ENCODE data around the gene DHRS4. TPM values are rescaled to one million over a fixed set of nuclear protein-coding genes. Genes with fewer than 3 reads are reported as not detected.

Gene DHRS4
- total RNA-seq, 2 experiments from 2014 or later = 6.6 to 6.7 TPM

- TF ChIP-seq CTCF (IDR thresholded peaks at IDR 0.05) = no peak
- Mint-ChIP-seq H3K27me3 (peaks cover 6% of the 10 kb centered on the region), H3K9me3 (no peaks in the 10 kb centered on the region), H3K4me3 (no peak overlapping the region), H3K27ac (no peak overlapping the region), H3K4me1 (ENCODE audit: low read depth) (no peaks in the 10 kb centered on the region), H3K36me3 (ENCODE audit: low read depth) (no peaks in the 10 kb centered on the region)
- Histone ChIP-seq H3K36me3 (ENCODE audit: insufficient read depth, low read length) (no peaks in the 10 kb centered on the region), H3K4me1 (ENCODE audit: insufficient read depth, low read length) (peaks cover 4% of the 10 kb centered on the region), H3K9me3 (ENCODE audit: control insufficient read depth in 1 of 2, insufficient read depth in 1 of 2, low read length in 2 of 2) (no peaks in the 10 kb centered on the region), H3K27ac (ENCODE audit: low read depth in 1 of 2, low read length in 2 of 2) (no peak overlapping the region), H3K27me3 (ENCODE audit: control insufficient read depth in 1 of 2, insufficient read depth in 2 of 2, low read length in 2 of 2) (peaks cover 0 to 6% of the 10 kb centered on the region in 2 experiments), H3K4me3 (ENCODE audit: low read length) (no peak overlapping the region)
- ChIA-PET CTCF (interaction anchor here (1.5 to 1.6 kb wide), 2 partner anchors 300 to 343 kb away, joined by 4 read pairs; no protein-coding TSS in a partner anchor), POLR2A (no interaction called here)
- intact Hi-C loops (cut with DNase I, micrococcal nuclease) = no loop called here
- DNase-seq = no peak
- no peak for ATAC-seq (ENCODE audit: poor library complexity)
These were observed 21.8 kb upstream of the DHRS4 start for GRCh38 chr14:23931721-23932289.

- POLR2A ChIA-PET = no interaction called here
- no peaks in the 10 kb centered on the region for H3K36me3 Mint-ChIP-seq (ENCODE audit: low read depth)
- H3K27me3 ChIP-seq (ENCODE audit: control insufficient read depth in 1 of 2, insufficient read depth in 2 of 2, low read length in 2 of 2) = peaks cover 0 to 6% of the 10 kb centered on the region in 2 experiments
- no peaks in the 10 kb centered on the region for H3K4me1 Mint-ChIP-seq (ENCODE audit: low read depth)
- no peak for DNase-seq
- no peak overlapping the region for H3K27ac Mint-ChIP-seq
- ATAC-seq (ENCODE audit: poor library complexity) = no peak
- H3K27ac ChIP-seq (ENCODE audit: low read depth in 1 of 2, low read length in 2 of 2) = no peak overlapping the region
- H3K9me3 Mint-ChIP-seq = no peaks in the 10 kb centered on the region
- H3K27me3 Mint-ChIP-seq = peaks cover 6% of the 10 kb centered on the region
- H3K9me3 ChIP-seq (ENCODE audit: control insufficient read depth in 1 of 2, insufficient read depth in 1 of 2, low read length in 2 of 2) = no peaks in the 10 kb centered on the region
- CTCF ChIA-PET = interaction anchor here (0.9 to 1.5 kb wide), 2 partner anchors 344 kb away, joined by 3 to 4 read pairs; no protein-coding TSS in a partner anchor
- H3K4me3 ChIP-seq (ENCODE audit: low read length) = no peak overlapping the region
- H3K4me3 Mint-ChIP-seq = no peak overlapping the region
- intact Hi-C loops (cut with DNase I, micrococcal nuclease) = no loop called here
- peaks cover 4% of the 10 kb centered on the region for H3K4me1 ChIP-seq (ENCODE audit: insufficient read depth, low read length)
- TF ChIP-seq CTCF (IDR thresholded peaks at IDR 0.05) = no peak
- no peaks in the 10 kb centered on the region for H3K36me3 ChIP-seq (ENCODE audit: insufficient read depth, low read length)
These were observed 20.9 kb upstream of the DHRS4 start for GRCh38 chr14:23932639-23933038.

GRCh38 chr14:23933108-23933741, 20.3 kb upstream of the DHRS4 start:
- no peak for ATAC-seq (ENCODE audit: poor library complexity)
- no peak overlapping the region for H3K4me3 Mint-ChIP-seq
- no peaks in the 10 kb centered on the region for H3K9me3 Mint-ChIP-seq
- H3K27ac Mint-ChIP-seq = no peak overlapping the region
- H3K4me1 Mint-ChIP-seq (ENCODE audit: low read depth) = no peaks in the 10 kb centered on the region
- no peaks in the 10 kb centered on the region for H3K36me3 ChIP-seq (ENCODE audit: insufficient read depth, low read length)
- DNase-seq = no peak
- CTCF ChIA-PET = interaction anchor here (0.9 kb wide), 1 partner anchor 344 kb away, joined by 3 read pairs; no protein-coding TSS in a partner anchor
- no peaks in the 10 kb centered on the region for H3K36me3 Mint-ChIP-seq (ENCODE audit: low read depth)
- peaks cover 6% of the 10 kb centered on the region for H3K27me3 Mint-ChIP-seq
- H3K9me3 ChIP-seq (ENCODE audit: control insufficient read depth in 1 of 2, insufficient read depth in 1 of 2, low read length in 2 of 2) = no peaks in the 10 kb centered on the region
- peaks cover 0 to 6% of the 10 kb centered on the region in 2 experiments for H3K27me3 ChIP-seq (ENCODE audit: control insufficient read depth in 1 of 2, insufficient read depth in 2 of 2, low read length in 2 of 2)
- TF ChIP-seq CTCF (IDR thresholded peaks at IDR 0.05) = no peak
- no peak overlapping the region for H3K27ac ChIP-seq (ENCODE audit: low read depth in 1 of 2, low read length in 2 of 2)
- H3K4me1 ChIP-seq (ENCODE audit: insufficient read depth, low read length) = peaks cover 4% of the 10 kb centered on the region
- intact Hi-C loops (cut with DNase I, micrococcal nuclease) = no loop called here
- POLR2A ChIA-PET = interaction anchor here (0.8 kb wide), 1 partner anchor 344 kb away, joined by 3 read pairs; no protein-coding TSS in a partner anchor
- no peak overlapping the region for H3K4me3 ChIP-seq (ENCODE audit: low read length)

Data from CD4-positive, alpha-beta T cell (primary cell).